GM23338 (cell line): ENCODE measurements around the gene PPP1R3G. TPM values are rescaled to one million over a fixed set of nuclear protein-coding genes. Genes with fewer than 3 reads are reported as not detected.

Source experiments
- ATAC-seq: fragments of 200-7000 bp; cut with Tn5 transposase; 3 replicates; pipeline ENCODE4 v1.9.1; 2020
- DNase-seq: peaks from one replicate; pipeline ENCODE4 v3.0.0-alpha.2; 2015; ENCODE audit warnings: low spot score
- H2AFZ ChIP-seq: fragments of 200-600 bp; sonication (generic); 2 replicates; pipeline ENCODE4 v1.8.0; 2016; ENCODE audit warnings: antibody characterized with exemption, mild to moderate bottlenecking, moderate library complexity
- H3F3A ChIP-seq: fragments of 200-600 bp; sonication (generic); replicated peaks from 2 replicates; pipeline ENCODE4 v1.8.0; 2017; ENCODE audit warnings: antibody characterized with exemption, mixed run types, low read depth
- H3K27ac ChIP-seq: fragments of 200-600 bp; sonication (generic); 2 replicates; pipeline ENCODE4 v1.6.1; 2016; ENCODE audit warnings: low read depth
- H3K27me3 ChIP-seq: fragments of 200-600 bp; sonication (generic); 2 replicates; pipeline ENCODE4 v1.8.0; 2016; ENCODE audit warnings: mild to moderate bottlenecking, mixed run types, moderate library complexity; ENCODE audit not compliant: insufficient read depth
- H3K36me3 ChIP-seq: fragments of 200-600 bp; sonication (generic); 2 replicates; pipeline ENCODE4 v1.8.0; 2016; ENCODE audit warnings: mild to moderate bottlenecking; ENCODE audit not compliant: insufficient read depth
- H3K4me1 ChIP-seq: fragments of 200-600 bp; sonication (generic); 2 replicates; pipeline ENCODE4 v1.8.0; 2016; ENCODE audit warnings: mild to moderate bottlenecking, moderate library complexity; ENCODE audit not compliant: insufficient read depth
- H3K4me2 ChIP-seq: fragments of 200-600 bp; sonication (generic); 2 replicates; pipeline ENCODE4 v1.7.1; 2017; ENCODE audit warnings: mixed run types
- H3K4me3 ChIP-seq: fragments of 200-600 bp; sonication (generic); 2 replicates; pipeline ENCODE4 v1.6.1; 2016; ENCODE audit warnings: mixed run types
- H3K79me2 ChIP-seq: fragments of 200-600 bp; sonication (generic); replicated peaks from 2 replicates; pipeline ENCODE4 v1.8.0; 2017; ENCODE audit warnings: mild to moderate bottlenecking; ENCODE audit not compliant: insufficient read depth
- H3K9me2 ChIP-seq: fragments of 200-600 bp; sonication (generic); 2 replicates; pipeline ENCODE4 v1.8.0; 2017; ENCODE audit not compliant: insufficient read depth
- H4K20me1 ChIP-seq: fragments of 200-600 bp; sonication (generic); replicated peaks from 2 replicates; pipeline ENCODE4 v1.8.0; 2017; ENCODE audit warnings: mild to moderate bottlenecking; ENCODE audit not compliant: insufficient read depth
- H3K27ac Mint-ChIP-seq: 2 replicates; pipeline ENCODE4 v1.8.0; 2020; ENCODE audit warnings: inconsistent platforms, mild to moderate bottlenecking, moderate library complexity, mixed read lengths
- H3K27me3 Mint-ChIP-seq: 3 replicates; pipeline ENCODE4 v1.8.0; 2022; ENCODE audit warnings: low read depth, mild to moderate bottlenecking, moderate library complexity, mixed read lengths, inconsistent platforms; ENCODE audit not compliant: insufficient read depth, poor library complexity
- H3K36me3 Mint-ChIP-seq: 3 replicates; pipeline ENCODE4 v1.8.0; 2021; ENCODE audit warnings: low read depth, mild to moderate bottlenecking, inconsistent platforms, moderate library complexity, mixed read lengths
- H3K4me1 Mint-ChIP-seq: 3 replicates; pipeline ENCODE4 v1.8.0; 2020; ENCODE audit warnings: mild to moderate bottlenecking, inconsistent platforms, mixed read lengths
- H3K4me3 Mint-ChIP-seq: 3 replicates; pipeline ENCODE4 v1.8.0; 2021; ENCODE audit warnings: moderate library complexity, mild to moderate bottlenecking, inconsistent platforms, mixed read lengths
- H3K9me3 Mint-ChIP-seq: 3 replicates; pipeline ENCODE4 v1.8.0; 2020; ENCODE audit warnings: moderate library complexity, mild to moderate bottlenecking, inconsistent platforms, mixed read lengths
- CREB1 ChIP-seq: fragments of 250-450 bp; sonication (Bioruptor Pico); IDR thresholded peaks from 2 replicates; pipeline ENCODE4 v1.5.0; 2020; ENCODE audit warnings: low read depth, mild to moderate bottlenecking, moderate library complexity
- EZH2 ChIP-seq: fragments of 200-600 bp; sonication (generic); IDR thresholded peaks from one replicate; pipeline ENCODE4 v1.8.0; 2017; ENCODE audit warnings: antibody characterized with exemption, mild to moderate bottlenecking, low read depth; ENCODE audit not compliant: unreplicated experiment
- EZH2phosphoT487 ChIP-seq: fragments of 200-600 bp; sonication (generic); IDR thresholded peaks from one replicate; pipeline ENCODE4 v1.8.1; 2018; ENCODE audit warnings: antibody characterized with exemption; ENCODE audit not compliant: unreplicated experiment
- JUNB ChIP-seq: IDR thresholded peaks from one replicate; pipeline ENCODE4 v1.6.1; 2016; ENCODE audit warnings: antibody characterized with exemption; ENCODE audit not compliant: unreplicated experiment
- NANOG ChIP-seq: IDR thresholded peaks from 2 replicates; pipeline ENCODE4 v1.6.1; 2016; ENCODE audit warnings: antibody characterized with exemption, borderline replicate concordance
- POLR2AphosphoS5 ChIP-seq: IDR thresholded peaks from 2 replicates; pipeline ENCODE4 v1.6.1; 2016; ENCODE audit warnings: antibody characterized with exemption, low read depth
- STAT1 ChIP-seq: IDR thresholded peaks from one replicate; pipeline ENCODE4 v1.6.1; 2016; ENCODE audit warnings: antibody characterized with exemption; ENCODE audit not compliant: unreplicated experiment
- ZNF114 ChIP-seq: fragments of 250-450 bp; sonication (Bioruptor Pico); IDR thresholded peaks from 2 replicates; pipeline ENCODE4 v1.5.0; 2020; ENCODE audit warnings: mild to moderate bottlenecking, moderate library complexity
- ZNF331 ChIP-seq: fragments of 250-450 bp; sonication (Bioruptor Pico); IDR thresholded peaks from 2 replicates; pipeline ENCODE4 v1.5.0; 2020; ENCODE audit warnings: low read depth, mild to moderate bottlenecking, moderate library complexity
- polyA plus RNA-seq: library from polyadenylated mRNA; unstranded; fragments of >200 nt; fragmentation: Nextera tagmentation; extraction: Ambion mirVana; gene quantifications from 2 replicates; pipeline ENCODE4 v1.2.1, GENCODE V29; 2016
- total RNA-seq: library from RNA; depleted of rRNA; stranded (reverse); fragments of >200 nt; shearing (Covaris generic); gene quantifications from 2 replicates; pipeline ENCODE4 v1.2.3, GENCODE V29; 2014
- TF ChIP-seq, protein P1 (sequence below), 2 experiments: fragments of 200-600 bp in 1 of 2; sonication (generic) in 1 of 2; conservative IDR thresholded peaks; 2 replicates each; pipeline versions ENCODE4 v1.5.1 to v1.6.1; 2016 to 2017; ENCODE audit warnings: antibody characterized with exemption in 2 of 2, low read depth in 2 of 2, mild to moderate bottlenecking in 2 of 2, moderate library complexity in 1 of 2
- TF ChIP-seq, protein P2 (sequence below): IDR thresholded peaks from 2 replicates; pipeline ENCODE4 v1.6.1; 2016; ENCODE audit warnings: antibody characterized with exemption
- TF ChIP-seq, protein P3 (sequence below): fragments of 250-450 bp; sonication (Bioruptor Pico); IDR thresholded peaks from 2 replicates; pipeline ENCODE4 v1.5.0; 2020; ENCODE audit warnings: mild to moderate bottlenecking, moderate library complexity
- TF ChIP-seq, protein P4 (sequence below): IDR thresholded peaks from one replicate; pipeline ENCODE4 v1.6.1; 2018; ENCODE audit warnings: antibody characterized with exemption; ENCODE audit not compliant: unreplicated experiment

The PPP1R3G gene
- total and polyA plus RNA-seq, 2 experiments from 2014 or later, result 0.13 to 0.24 TPM

DNA sequence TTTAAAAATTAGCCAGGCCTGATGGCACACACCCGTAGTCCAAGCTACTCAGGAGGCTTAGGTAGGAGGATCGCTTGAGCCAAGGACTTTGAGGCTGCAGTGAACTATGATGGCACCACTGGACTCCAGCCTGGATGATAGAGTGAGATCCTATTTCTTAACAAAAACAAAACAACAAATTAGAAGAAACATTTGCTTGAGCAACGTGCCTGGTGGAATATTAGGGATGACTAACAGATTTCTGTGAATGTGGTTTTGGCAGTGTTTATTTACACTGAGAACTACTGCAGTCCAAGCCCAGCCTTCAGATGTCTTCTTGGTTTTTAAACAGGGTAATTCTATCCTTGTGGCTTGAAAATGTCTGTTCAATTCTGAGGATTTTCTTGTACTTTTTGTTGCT, 9.2 kb downstream of the PPP1R3G start:
- Histone ChIP-seq H3F3A (no peaks in the 10 kb centered on the region), H3K27me3 (no peaks in the 10 kb centered on the region), H3K4me2 (no peak overlapping the region), H3K79me2 (no peaks in the 10 kb centered on the region), H2AFZ (no peak overlapping the region), H3K4me3 (no peak overlapping the region), H3K27ac (no peak overlapping the region), H4K20me1 (0 out of 2 replicates have a peak, but pooled peaks cover 3% of the 10 kb centered on the region), H3K4me1 (no peaks in the 10 kb centered on the region), H3K36me3 (no peaks in the 10 kb centered on the region), H3K9me2 (no peaks in the 10 kb centered on the region)
- DNase-seq (no peak), ATAC-seq (no peak)
- H3K27ac Mint-ChIP-seq, result no peak overlapping the region
- TF ChIP-seq EZH2, result no peak
- TF ChIP-seq, protein P1, sequence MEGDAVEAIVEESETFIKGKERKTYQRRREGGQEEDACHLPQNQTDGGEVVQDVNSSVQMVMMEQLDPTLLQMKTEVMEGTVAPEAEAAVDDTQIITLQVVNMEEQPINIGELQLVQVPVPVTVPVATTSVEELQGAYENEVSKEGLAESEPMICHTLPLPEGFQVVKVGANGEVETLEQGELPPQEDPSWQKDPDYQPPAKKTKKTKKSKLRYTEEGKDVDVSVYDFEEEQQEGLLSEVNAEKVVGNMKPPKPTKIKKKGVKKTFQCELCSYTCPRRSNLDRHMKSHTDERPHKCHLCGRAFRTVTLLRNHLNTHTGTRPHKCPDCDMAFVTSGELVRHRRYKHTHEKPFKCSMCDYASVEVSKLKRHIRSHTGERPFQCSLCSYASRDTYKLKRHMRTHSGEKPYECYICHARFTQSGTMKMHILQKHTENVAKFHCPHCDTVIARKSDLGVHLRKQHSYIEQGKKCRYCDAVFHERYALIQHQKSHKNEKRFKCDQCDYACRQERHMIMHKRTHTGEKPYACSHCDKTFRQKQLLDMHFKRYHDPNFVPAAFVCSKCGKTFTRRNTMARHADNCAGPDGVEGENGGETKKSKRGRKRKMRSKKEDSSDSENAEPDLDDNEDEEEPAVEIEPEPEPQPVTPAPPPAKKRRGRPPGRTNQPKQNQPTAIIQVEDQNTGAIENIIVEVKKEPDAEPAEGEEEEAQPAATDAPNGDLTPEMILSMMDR (conservative IDR thresholded peaks at IDR 0.05; ENCODE audit: low read depth in 2 of 2), result no peak
- TF ChIP-seq ZNF114 (CRISPR knock-in tag), result no peak
- TF ChIP-seq, protein P2, sequence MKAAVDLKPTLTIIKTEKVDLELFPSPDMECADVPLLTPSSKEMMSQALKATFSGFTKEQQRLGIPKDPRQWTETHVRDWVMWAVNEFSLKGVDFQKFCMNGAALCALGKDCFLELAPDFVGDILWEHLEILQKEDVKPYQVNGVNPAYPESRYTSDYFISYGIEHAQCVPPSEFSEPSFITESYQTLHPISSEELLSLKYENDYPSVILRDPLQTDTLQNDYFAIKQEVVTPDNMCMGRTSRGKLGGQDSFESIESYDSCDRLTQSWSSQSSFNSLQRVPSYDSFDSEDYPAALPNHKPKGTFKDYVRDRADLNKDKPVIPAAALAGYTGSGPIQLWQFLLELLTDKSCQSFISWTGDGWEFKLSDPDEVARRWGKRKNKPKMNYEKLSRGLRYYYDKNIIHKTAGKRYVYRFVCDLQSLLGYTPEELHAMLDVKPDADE, result no peak
- no peak for TF ChIP-seq ZNF331 (CRISPR knock-in tag)
- TF ChIP-seq EZH2phosphoT487, result no peak
- no peak for TF ChIP-seq NANOG
- TF ChIP-seq, protein P3, sequence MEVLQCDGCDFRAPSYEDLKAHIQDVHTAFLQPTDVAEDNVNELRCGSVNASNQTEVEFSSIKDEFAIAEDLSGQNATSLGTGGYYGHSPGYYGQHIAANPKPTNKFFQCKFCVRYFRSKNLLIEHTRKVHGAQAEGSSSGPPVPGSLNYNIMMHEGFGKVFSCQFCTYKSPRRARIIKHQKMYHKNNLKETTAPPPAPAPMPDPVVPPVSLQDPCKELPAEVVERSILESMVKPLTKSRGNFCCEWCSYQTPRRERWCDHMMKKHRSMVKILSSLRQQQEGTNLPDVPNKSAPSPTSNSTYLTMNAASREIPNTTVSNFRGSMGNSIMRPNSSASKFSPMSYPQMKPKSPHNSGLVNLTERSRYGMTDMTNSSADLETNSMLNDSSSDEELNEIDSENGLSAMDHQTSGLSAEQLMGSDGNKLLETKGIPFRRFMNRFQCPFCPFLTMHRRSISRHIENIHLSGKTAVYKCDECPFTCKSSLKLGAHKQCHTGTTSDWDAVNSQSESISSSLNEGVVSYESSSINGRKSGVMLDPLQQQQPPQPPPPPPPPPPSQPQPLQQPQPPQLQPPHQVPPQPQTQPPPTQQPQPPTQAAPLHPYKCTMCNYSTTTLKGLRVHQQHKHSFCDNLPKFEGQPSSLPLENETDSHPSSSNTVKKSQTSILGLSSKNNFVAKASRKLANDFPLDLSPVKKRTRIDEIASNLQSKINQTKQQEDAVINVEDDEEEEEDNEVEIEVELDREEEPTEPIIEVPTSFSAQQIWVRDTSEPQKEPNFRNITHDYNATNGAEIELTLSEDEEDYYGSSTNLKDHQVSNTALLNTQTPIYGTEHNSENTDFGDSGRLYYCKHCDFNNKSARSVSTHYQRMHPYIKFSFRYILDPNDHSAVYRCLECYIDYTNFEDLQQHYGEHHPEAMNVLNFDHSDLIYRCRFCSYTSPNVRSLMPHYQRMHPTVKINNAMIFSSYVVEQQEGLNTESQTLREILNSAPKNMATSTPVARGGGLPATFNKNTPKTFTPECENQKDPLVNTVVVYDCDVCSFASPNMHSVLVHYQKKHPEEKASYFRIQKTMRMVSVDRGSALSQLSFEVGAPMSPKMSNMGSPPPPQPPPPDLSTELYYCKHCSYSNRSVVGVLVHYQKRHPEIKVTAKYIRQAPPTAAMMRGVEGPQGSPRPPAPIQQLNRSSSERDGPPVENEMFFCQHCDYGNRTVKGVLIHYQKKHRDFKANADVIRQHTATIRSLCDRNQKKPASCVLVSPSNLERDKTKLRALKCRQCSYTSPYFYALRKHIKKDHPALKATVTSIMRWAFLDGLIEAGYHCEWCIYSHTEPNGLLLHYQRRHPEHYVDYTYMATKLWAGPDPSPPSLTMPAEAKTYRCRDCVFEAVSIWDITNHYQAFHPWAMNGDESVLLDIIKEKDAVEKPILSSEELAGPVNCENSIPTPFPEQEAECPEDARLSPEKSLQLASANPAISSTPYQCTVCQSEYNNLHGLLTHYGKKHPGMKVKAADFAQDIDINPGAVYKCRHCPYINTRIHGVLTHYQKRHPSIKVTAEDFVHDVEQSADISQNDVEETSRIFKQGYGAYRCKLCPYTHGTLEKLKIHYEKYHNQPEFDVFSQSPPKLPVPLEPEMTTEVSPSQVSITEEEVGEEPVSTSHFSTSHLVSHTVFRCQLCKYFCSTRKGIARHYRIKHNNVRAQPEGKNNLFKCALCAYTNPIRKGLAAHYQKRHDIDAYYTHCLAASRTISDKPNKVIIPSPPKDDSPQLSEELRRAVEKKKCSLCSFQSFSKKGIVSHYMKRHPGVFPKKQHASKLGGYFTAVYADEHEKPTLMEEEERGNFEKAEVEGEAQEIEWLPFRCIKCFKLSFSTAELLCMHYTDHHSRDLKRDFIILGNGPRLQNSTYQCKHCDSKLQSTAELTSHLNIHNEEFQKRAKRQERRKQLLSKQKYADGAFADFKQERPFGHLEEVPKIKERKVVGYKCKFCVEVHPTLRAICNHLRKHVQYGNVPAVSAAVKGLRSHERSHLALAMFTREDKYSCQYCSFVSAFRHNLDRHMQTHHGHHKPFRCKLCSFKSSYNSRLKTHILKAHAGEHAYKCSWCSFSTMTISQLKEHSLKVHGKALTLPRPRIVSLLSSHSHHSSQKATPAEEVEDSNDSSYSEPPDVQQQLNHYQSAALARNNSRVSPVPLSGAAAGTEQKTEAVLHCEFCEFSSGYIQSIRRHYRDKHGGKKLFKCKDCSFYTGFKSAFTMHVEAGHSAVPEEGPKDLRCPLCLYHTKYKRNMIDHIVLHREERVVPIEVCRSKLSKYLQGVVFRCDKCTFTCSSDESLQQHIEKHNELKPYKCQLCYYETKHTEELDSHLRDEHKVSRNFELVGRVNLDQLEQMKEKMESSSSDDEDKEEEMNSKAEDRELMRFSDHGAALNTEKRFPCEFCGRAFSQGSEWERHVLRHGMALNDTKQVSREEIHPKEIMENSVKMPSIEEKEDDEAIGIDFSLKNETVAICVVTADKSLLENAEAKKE (CRISPR knock-in tag), result no peak
- no peak for TF ChIP-seq CREB1 (CRISPR knock-in tag)
- TF ChIP-seq, protein P4, sequence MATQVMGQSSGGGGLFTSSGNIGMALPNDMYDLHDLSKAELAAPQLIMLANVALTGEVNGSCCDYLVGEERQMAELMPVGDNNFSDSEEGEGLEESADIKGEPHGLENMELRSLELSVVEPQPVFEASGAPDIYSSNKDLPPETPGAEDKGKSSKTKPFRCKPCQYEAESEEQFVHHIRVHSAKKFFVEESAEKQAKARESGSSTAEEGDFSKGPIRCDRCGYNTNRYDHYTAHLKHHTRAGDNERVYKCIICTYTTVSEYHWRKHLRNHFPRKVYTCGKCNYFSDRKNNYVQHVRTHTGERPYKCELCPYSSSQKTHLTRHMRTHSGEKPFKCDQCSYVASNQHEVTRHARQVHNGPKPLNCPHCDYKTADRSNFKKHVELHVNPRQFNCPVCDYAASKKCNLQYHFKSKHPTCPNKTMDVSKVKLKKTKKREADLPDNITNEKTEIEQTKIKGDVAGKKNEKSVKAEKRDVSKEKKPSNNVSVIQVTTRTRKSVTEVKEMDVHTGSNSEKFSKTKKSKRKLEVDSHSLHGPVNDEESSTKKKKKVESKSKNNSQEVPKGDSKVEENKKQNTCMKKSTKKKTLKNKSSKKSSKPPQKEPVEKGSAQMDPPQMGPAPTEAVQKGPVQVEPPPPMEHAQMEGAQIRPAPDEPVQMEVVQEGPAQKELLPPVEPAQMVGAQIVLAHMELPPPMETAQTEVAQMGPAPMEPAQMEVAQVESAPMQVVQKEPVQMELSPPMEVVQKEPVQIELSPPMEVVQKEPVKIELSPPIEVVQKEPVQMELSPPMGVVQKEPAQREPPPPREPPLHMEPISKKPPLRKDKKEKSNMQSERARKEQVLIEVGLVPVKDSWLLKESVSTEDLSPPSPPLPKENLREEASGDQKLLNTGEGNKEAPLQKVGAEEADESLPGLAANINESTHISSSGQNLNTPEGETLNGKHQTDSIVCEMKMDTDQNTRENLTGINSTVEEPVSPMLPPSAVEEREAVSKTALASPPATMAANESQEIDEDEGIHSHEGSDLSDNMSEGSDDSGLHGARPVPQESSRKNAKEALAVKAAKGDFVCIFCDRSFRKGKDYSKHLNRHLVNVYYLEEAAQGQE, result no peak
- no peak for TF ChIP-seq POLR2AphosphoS5
- no peak for TF ChIP-seq STAT1
- TF ChIP-seq JUNB, result no peak
- no peaks in the 10 kb centered on the region for H3K9me3 Mint-ChIP-seq
- H3K4me3 Mint-ChIP-seq, result no peak overlapping the region
- peaks cover 2% of the 10 kb centered on the region for H3K27me3 Mint-ChIP-seq
- H3K4me1 Mint-ChIP-seq, result 0 out of 3 replicates have a peak, but pooled peaks cover 2% of the 10 kb centered on the region
- H3K36me3 Mint-ChIP-seq, result no peaks in the 10 kb centered on the region
